WTC11 (cell line): ENCODE data around the gene GPHA2. TPM values are rescaled to one million over a fixed set of nuclear protein-coding genes. Genes with fewer than 3 reads are reported as not detected.
A peak's percentile ranks its signal among the peaks of the same experiment; 100 is the strongest.

Experiments
- CREM ChIP-seq: sonication (generic); formaldehyde crosslinking; IDR thresholded peaks from 2 replicates; pipeline ENCODE4 v1.8.1; 2022; ENCODE audit warnings: mild to moderate bottlenecking, missing genetic modification reagents, moderate library complexity
- ELF4 ChIP-seq: sonication (generic); formaldehyde crosslinking; IDR thresholded peaks from 2 replicates; pipeline ENCODE4 v1.8.1; 2022; ENCODE audit warnings: low read depth, mild to moderate bottlenecking, moderate library complexity, missing genetic modification reagents
- EMX1 ChIP-seq: fragments of 250-450 bp; sonication (Bioruptor Pico); IDR thresholded peaks from 2 replicates; pipeline ENCODE4 v1.8.0; 2021; ENCODE audit warnings: mild to moderate bottlenecking
- ETV6 ChIP-seq: sonication (generic); formaldehyde crosslinking; IDR thresholded peaks from 2 replicates; pipeline ENCODE4 v1.8.1; 2022; ENCODE audit warnings: mild to moderate bottlenecking, missing genetic modification reagents
- FOXK1 ChIP-seq: sonication (generic); formaldehyde crosslinking; IDR thresholded peaks from 2 replicates; pipeline ENCODE4 v1.8.0; 2022; ENCODE audit warnings: mild to moderate bottlenecking, moderate library complexity, missing genetic modification reagents
- IRF2 ChIP-seq: sonication (generic); formaldehyde crosslinking; IDR thresholded peaks from 2 replicates; pipeline ENCODE4 v1.8.0; 2022; ENCODE audit warnings: low read depth, missing genetic modification reagents, borderline replicate concordance
- JAZF1 ChIP-seq: fragments of 250-450 bp; sonication (Bioruptor Pico); IDR thresholded peaks from 2 replicates; pipeline ENCODE4 v1.9.0; 2021; ENCODE audit warnings: moderate library complexity, mild to moderate bottlenecking, inconsistent platforms
- JUN ChIP-seq: sonication (generic); formaldehyde crosslinking; IDR thresholded peaks from 2 replicates; pipeline ENCODE4 v1.8.0; 2023; ENCODE audit warnings: mild to moderate bottlenecking, missing genetic modification reagents
- KAT7 ChIP-seq: sonication (generic); formaldehyde crosslinking; IDR thresholded peaks from 2 replicates; pipeline ENCODE4 v1.8.1; 2023; ENCODE audit warnings: missing genetic modification reagents, mild to moderate bottlenecking, borderline replicate concordance
- NFATC4 ChIP-seq: fragments of 250-450 bp; sonication (Bioruptor Pico); IDR thresholded peaks from 2 replicates; pipeline ENCODE4 v1.9.0; 2021; ENCODE audit warnings: mild to moderate bottlenecking
- NR2C2 ChIP-seq: sonication (generic); formaldehyde crosslinking; IDR thresholded peaks from 2 replicates; pipeline ENCODE4 v1.8.0; 2022; ENCODE audit warnings: mild to moderate bottlenecking, missing genetic modification reagents
- SMAD3 ChIP-seq: sonication (generic); formaldehyde crosslinking; IDR thresholded peaks from 2 replicates; pipeline ENCODE4 v1.8.0; 2022; ENCODE audit warnings: missing genetic modification reagents, mild to moderate bottlenecking, borderline replicate concordance
- SP1 ChIP-seq: sonication (generic); formaldehyde crosslinking; conservative IDR thresholded peaks from 2 replicates; pipeline ENCODE4 v1.8.1; 2022; ENCODE audit warnings: missing genetic modification reagents
- TEAD1 ChIP-seq: sonication (generic); formaldehyde crosslinking; IDR thresholded peaks from 2 replicates; pipeline ENCODE4 v1.8.0; 2022; ENCODE audit warnings: mild to moderate bottlenecking, missing genetic modification reagents
- total RNA-seq: library from RNA; stranded (reverse); gene quantifications from 3 replicates; pipeline ENCODE4 v1.2.3, GENCODE V29; 2021
- TF ChIP-seq, protein P1 (sequence below): fragments of 200-600 bp; IDR thresholded peaks from 2 replicates; pipeline ENCODE4 v1.8.0; 2022; ENCODE audit warnings: antibody characterized with exemption
- TF ChIP-seq, protein P2 (sequence below): fragments of 250-450 bp; sonication (Bioruptor Pico); IDR thresholded peaks from 2 replicates; pipeline ENCODE4 v1.8.0; 2021; ENCODE audit warnings: mild to moderate bottlenecking
- TF ChIP-seq, protein P3 (sequence below): sonication (generic); formaldehyde crosslinking; IDR thresholded peaks from 2 replicates; pipeline ENCODE4 v1.8.1; 2023; ENCODE audit warnings: mild to moderate bottlenecking, moderate library complexity, missing genetic modification reagents
- TF ChIP-seq, protein P4 (sequence below): sonication (generic); formaldehyde crosslinking; IDR thresholded peaks from 2 replicates; pipeline ENCODE4 v1.8.0; 2022; ENCODE audit warnings: mild to moderate bottlenecking, missing genetic modification reagents
- TF ChIP-seq, protein P5 (sequence below): fragments of 250-450 bp; sonication (Bioruptor Pico); IDR thresholded peaks from 2 replicates; pipeline ENCODE4 v1.9.0; 2021; ENCODE audit warnings: mild to moderate bottlenecking
- TF ChIP-seq, protein P6 (sequence below): sonication (generic); formaldehyde crosslinking; IDR thresholded peaks from 2 replicates; pipeline ENCODE4 v1.8.1; 2023; ENCODE audit warnings: mild to moderate bottlenecking, missing genetic modification reagents, borderline replicate concordance
- TF ChIP-seq, protein P7 (sequence below): sonication (generic); formaldehyde crosslinking; IDR thresholded peaks from 2 replicates; pipeline ENCODE4 v1.8.1; 2023; ENCODE audit warnings: mild to moderate bottlenecking, missing genetic modification reagents
- TF ChIP-seq, protein P8 (sequence below): sonication (generic); formaldehyde crosslinking; conservative IDR thresholded peaks from 2 replicates; pipeline ENCODE4 v1.8.1; 2022; ENCODE audit warnings: mild to moderate bottlenecking, missing genetic modification reagents
- TF ChIP-seq, protein P9 (sequence below): sonication (generic); formaldehyde crosslinking; IDR thresholded peaks from 2 replicates; pipeline ENCODE4 v1.8.0; 2022; ENCODE audit warnings: mild to moderate bottlenecking, missing genetic modification reagents

The GPHA2 gene
- total RNA-seq, 1 experiment from 2014 or later = 1.6 TPM

DNA sequence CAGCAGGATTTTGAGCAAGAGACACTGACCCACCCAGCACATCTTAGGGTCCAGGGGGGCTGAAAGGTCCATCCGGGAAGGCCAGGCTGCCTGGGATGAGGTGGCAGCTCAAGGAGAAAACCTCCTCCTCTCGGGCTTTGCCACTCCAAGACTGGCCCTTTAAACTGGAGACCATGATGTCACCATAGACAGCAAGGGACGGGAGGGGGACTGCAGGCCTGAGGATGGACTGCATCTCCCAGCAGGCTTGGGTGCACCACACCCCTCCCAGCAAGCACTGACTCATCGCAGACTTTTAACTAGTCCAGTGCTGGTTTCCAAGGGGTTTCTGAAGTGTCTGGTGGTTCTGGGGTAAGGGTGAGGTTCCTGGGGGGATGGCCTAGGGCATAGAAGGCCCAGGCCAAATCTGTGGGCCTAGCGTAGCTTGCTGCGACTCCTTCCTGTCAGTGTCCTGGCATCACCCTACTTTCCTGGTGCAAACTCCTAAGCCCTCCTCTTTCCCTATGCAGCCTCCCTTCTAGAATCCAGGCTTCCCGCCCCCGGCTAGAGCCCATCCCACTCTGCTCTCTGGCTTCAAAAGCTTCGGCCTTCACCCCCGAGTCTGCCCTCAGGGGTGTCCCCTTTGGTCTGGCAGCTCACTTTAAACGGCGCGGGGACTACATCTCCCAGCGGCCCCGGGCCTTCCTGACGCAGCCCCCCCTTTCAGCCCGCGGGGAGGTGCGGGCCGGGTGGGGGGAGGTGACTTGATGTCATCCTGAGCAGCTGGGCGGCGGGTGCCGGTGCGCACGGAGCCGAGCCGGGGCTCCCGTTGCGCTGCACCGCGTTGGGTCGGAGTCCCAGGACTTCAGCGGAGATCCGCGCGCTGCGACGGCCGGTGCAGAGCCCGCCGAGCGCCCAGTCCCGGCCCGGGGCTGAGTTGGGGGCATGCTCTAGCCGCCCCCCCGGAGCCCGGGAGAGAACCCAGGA lies 11.5 kb downstream of the GPHA2 start, which contains the start of gene PPP2R5B (continued):
- TF ChIP-seq SP1 (CRISPR knock-in tag) = peak; percentile 52
- TF ChIP-seq NR2C2 (CRISPR knock-in tag) = no peak
- TF ChIP-seq, protein P1, sequence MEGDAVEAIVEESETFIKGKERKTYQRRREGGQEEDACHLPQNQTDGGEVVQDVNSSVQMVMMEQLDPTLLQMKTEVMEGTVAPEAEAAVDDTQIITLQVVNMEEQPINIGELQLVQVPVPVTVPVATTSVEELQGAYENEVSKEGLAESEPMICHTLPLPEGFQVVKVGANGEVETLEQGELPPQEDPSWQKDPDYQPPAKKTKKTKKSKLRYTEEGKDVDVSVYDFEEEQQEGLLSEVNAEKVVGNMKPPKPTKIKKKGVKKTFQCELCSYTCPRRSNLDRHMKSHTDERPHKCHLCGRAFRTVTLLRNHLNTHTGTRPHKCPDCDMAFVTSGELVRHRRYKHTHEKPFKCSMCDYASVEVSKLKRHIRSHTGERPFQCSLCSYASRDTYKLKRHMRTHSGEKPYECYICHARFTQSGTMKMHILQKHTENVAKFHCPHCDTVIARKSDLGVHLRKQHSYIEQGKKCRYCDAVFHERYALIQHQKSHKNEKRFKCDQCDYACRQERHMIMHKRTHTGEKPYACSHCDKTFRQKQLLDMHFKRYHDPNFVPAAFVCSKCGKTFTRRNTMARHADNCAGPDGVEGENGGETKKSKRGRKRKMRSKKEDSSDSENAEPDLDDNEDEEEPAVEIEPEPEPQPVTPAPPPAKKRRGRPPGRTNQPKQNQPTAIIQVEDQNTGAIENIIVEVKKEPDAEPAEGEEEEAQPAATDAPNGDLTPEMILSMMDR = no peak
- TF ChIP-seq, protein P2, sequence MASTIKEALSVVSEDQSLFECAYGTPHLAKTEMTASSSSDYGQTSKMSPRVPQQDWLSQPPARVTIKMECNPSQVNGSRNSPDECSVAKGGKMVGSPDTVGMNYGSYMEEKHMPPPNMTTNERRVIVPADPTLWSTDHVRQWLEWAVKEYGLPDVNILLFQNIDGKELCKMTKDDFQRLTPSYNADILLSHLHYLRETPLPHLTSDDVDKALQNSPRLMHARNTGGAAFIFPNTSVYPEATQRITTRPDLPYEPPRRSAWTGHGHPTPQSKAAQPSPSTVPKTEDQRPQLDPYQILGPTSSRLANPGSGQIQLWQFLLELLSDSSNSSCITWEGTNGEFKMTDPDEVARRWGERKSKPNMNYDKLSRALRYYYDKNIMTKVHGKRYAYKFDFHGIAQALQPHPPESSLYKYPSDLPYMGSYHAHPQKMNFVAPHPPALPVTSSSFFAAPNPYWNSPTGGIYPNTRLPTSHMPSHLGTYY (CRISPR knock-in tag) = no peak
- TF ChIP-seq FOXK1 (CRISPR knock-in tag) = peak; percentile 67; the same call in 1 of the 2 replicates
- TF ChIP-seq CREM (CRISPR knock-in tag) = no peak
- TF ChIP-seq, protein P3, sequence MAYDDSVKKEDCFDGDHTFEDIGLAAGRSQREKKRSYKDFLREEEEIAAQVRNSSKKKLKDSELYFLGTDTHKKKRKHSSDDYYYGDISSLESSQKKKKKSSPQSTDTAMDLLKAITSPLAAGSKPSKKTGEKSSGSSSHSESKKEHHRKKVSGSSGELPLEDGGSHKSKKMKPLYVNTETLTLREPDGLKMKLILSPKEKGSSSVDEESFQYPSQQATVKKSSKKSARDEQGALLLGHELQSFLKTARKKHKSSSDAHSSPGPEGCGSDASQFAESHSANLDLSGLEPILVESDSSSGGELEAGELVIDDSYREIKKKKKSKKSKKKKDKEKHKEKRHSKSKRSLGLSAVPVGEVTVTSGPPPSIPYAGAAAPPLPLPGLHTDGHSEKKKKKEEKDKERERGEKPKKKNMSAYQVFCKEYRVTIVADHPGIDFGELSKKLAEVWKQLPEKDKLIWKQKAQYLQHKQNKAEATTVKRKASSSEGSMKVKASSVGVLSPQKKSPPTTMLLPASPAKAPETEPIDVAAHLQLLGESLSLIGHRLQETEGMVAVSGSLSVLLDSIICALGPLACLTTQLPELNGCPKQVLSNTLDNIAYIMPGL (CRISPR knock-in tag) = peak; percentile 29; the same call in 1 of the 2 replicates
- no peak for TF ChIP-seq ELF4 (CRISPR knock-in tag)
- TF ChIP-seq KAT7 (CRISPR knock-in tag) = no peak
- TF ChIP-seq, protein P4, sequence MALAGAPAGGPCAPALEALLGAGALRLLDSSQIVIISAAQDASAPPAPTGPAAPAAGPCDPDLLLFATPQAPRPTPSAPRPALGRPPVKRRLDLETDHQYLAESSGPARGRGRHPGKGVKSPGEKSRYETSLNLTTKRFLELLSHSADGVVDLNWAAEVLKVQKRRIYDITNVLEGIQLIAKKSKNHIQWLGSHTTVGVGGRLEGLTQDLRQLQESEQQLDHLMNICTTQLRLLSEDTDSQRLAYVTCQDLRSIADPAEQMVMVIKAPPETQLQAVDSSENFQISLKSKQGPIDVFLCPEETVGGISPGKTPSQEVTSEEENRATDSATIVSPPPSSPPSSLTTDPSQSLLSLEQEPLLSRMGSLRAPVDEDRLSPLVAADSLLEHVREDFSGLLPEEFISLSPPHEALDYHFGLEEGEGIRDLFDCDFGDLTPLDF (CRISPR knock-in tag) = no peak
- TF ChIP-seq, protein P5, sequence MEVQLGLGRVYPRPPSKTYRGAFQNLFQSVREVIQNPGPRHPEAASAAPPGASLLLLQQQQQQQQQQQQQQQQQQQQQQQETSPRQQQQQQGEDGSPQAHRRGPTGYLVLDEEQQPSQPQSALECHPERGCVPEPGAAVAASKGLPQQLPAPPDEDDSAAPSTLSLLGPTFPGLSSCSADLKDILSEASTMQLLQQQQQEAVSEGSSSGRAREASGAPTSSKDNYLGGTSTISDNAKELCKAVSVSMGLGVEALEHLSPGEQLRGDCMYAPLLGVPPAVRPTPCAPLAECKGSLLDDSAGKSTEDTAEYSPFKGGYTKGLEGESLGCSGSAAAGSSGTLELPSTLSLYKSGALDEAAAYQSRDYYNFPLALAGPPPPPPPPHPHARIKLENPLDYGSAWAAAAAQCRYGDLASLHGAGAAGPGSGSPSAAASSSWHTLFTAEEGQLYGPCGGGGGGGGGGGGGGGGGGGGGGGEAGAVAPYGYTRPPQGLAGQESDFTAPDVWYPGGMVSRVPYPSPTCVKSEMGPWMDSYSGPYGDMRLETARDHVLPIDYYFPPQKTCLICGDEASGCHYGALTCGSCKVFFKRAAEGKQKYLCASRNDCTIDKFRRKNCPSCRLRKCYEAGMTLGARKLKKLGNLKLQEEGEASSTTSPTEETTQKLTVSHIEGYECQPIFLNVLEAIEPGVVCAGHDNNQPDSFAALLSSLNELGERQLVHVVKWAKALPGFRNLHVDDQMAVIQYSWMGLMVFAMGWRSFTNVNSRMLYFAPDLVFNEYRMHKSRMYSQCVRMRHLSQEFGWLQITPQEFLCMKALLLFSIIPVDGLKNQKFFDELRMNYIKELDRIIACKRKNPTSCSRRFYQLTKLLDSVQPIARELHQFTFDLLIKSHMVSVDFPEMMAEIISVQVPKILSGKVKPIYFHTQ (CRISPR knock-in tag) = no peak
- TF ChIP-seq JUN = peak; percentile 54; the same call in 1 of the 2 replicates
- TF ChIP-seq, protein P6, sequence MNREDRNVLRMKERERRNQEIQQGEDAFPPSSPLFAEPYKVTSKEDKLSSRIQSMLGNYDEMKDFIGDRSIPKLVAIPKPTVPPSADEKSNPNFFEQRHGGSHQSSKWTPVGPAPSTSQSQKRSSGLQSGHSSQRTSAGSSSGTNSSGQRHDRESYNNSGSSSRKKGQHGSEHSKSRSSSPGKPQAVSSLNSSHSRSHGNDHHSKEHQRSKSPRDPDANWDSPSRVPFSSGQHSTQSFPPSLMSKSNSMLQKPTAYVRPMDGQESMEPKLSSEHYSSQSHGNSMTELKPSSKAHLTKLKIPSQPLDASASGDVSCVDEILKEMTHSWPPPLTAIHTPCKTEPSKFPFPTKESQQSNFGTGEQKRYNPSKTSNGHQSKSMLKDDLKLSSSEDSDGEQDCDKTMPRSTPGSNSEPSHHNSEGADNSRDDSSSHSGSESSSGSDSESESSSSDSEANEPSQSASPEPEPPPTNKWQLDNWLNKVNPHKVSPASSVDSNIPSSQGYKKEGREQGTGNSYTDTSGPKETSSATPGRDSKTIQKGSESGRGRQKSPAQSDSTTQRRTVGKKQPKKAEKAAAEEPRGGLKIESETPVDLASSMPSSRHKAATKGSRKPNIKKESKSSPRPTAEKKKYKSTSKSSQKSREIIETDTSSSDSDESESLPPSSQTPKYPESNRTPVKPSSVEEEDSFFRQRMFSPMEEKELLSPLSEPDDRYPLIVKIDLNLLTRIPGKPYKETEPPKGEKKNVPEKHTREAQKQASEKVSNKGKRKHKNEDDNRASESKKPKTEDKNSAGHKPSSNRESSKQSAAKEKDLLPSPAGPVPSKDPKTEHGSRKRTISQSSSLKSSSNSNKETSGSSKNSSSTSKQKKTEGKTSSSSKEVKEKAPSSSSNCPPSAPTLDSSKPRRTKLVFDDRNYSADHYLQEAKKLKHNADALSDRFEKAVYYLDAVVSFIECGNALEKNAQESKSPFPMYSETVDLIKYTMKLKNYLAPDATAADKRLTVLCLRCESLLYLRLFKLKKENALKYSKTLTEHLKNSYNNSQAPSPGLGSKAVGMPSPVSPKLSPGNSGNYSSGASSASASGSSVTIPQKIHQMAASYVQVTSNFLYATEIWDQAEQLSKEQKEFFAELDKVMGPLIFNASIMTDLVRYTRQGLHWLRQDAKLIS (CRISPR knock-in tag) = no peak
- TF ChIP-seq SMAD3 (CRISPR knock-in tag) = no peak
- no peak for TF ChIP-seq NFATC4
- TF ChIP-seq JAZF1 = no peak
- TF ChIP-seq, protein P7, sequence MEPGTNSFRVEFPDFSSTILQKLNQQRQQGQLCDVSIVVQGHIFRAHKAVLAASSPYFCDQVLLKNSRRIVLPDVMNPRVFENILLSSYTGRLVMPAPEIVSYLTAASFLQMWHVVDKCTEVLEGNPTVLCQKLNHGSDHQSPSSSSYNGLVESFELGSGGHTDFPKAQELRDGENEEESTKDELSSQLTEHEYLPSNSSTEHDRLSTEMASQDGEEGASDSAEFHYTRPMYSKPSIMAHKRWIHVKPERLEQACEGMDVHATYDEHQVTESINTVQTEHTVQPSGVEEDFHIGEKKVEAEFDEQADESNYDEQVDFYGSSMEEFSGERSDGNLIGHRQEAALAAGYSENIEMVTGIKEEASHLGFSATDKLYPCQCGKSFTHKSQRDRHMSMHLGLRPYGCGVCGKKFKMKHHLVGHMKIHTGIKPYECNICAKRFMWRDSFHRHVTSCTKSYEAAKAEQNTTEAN (CRISPR knock-in tag) = no peak
- TF ChIP-seq, protein P8, sequence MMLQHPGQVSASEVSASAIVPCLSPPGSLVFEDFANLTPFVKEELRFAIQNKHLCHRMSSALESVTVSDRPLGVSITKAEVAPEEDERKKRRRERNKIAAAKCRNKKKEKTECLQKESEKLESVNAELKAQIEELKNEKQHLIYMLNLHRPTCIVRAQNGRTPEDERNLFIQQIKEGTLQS (CRISPR knock-in tag) = no peak
- TF ChIP-seq, protein P9, sequence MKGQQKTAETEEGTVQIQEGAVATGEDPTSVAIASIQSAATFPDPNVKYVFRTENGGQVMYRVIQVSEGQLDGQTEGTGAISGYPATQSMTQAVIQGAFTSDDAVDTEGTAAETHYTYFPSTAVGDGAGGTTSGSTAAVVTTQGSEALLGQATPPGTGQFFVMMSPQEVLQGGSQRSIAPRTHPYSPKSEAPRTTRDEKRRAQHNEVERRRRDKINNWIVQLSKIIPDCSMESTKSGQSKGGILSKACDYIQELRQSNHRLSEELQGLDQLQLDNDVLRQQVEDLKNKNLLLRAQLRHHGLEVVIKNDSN (CRISPR knock-in tag) = no peak
- TF ChIP-seq TEAD1 (CRISPR knock-in tag) = no peak
- no peak for TF ChIP-seq EMX1 (CRISPR knock-in tag)
- TF ChIP-seq ETV6 (CRISPR knock-in tag) = no peak
- no peak for TF ChIP-seq IRF2 (CRISPR knock-in tag)
